Measurements from ENCODE around the gene VWA8. TPM values are rescaled to one million over a fixed set of nuclear protein-coding genes. Genes with fewer than 3 reads are reported as not detected.

The VWA8 gene
- total RNA-seq, 4 donors from 2014 or later, result 27.7 to 47.7 (median 39.5) TPM

DNA sequence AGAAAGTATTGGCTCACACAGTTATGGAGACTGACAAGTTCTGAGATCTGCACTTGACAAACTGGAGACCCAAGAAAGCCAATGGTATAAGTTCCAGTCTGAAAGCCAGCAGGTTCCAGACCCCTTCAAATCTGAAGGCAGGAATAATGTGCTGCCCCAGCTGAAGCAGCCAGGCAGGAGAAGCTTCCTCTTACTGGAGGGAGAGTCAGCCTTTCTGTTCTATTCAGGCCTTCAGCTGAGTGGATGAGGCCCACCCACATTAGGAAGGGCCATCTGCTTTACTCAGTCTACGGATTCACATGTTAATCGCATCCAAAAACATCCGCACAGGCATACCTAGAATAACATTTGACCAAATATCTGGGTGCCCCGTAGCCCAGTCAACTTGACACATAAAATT is 8.2 kb upstream of the VWA8 start:
- Histone ChIP-seq H3K4me3 (no peak overlapping the region), H3K36me3 (no peaks in the 10 kb centered on the region), H3K27ac (no peak overlapping the region), H3K9me3 (no peaks in the 10 kb centered on the region), H3K4me1 (no peaks in the 10 kb centered on the region), H3K27me3 (no peaks in the 10 kb centered on the region)
- no peak for DNase-seq
- TF ChIP-seq, protein P1, sequence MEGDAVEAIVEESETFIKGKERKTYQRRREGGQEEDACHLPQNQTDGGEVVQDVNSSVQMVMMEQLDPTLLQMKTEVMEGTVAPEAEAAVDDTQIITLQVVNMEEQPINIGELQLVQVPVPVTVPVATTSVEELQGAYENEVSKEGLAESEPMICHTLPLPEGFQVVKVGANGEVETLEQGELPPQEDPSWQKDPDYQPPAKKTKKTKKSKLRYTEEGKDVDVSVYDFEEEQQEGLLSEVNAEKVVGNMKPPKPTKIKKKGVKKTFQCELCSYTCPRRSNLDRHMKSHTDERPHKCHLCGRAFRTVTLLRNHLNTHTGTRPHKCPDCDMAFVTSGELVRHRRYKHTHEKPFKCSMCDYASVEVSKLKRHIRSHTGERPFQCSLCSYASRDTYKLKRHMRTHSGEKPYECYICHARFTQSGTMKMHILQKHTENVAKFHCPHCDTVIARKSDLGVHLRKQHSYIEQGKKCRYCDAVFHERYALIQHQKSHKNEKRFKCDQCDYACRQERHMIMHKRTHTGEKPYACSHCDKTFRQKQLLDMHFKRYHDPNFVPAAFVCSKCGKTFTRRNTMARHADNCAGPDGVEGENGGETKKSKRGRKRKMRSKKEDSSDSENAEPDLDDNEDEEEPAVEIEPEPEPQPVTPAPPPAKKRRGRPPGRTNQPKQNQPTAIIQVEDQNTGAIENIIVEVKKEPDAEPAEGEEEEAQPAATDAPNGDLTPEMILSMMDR (IDR thresholded peaks at IDR 0.05), result no peak
- TF ChIP-seq POLR2A (IDR thresholded peaks at IDR 0.05), result no peak

DNA sequence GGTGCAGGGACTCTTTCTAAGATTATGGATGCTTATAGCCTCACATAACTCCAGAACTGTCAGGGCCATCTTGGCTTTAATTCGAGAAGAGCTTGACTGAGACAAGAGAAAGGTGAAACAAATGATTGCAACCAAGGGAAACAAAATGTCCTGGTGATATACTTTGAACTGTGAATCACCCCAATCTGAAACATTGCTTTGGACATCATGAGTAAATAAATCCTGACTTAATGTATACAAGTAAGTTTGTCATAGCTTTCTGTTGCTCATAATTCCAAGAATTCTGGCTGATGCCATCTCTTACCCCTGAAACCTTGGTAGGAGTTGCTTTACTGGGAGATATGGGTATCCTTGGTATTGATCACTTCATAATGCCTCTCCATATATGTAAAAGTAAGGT is 5.8 kb upstream of the VWA8 start:
- peaks cover 0 to 2% (median 0%) of the 10 kb centered on the region in 4 donors for H3K4me1 ChIP-seq
- no peak overlapping the region for H3K27ac ChIP-seq
- H3K9me3 ChIP-seq, result no peaks in the 10 kb centered on the region
- no peak for DNase-seq
- H3K36me3 ChIP-seq, result no peaks in the 10 kb centered on the region
- TF ChIP-seq, protein P1 (IDR thresholded peaks at IDR 0.05), result no peak
- TF ChIP-seq POLR2A (IDR thresholded peaks at IDR 0.05), result no peak
- no peaks in the 10 kb centered on the region for H3K27me3 ChIP-seq
- no peak overlapping the region for H3K4me3 ChIP-seq

DNA sequence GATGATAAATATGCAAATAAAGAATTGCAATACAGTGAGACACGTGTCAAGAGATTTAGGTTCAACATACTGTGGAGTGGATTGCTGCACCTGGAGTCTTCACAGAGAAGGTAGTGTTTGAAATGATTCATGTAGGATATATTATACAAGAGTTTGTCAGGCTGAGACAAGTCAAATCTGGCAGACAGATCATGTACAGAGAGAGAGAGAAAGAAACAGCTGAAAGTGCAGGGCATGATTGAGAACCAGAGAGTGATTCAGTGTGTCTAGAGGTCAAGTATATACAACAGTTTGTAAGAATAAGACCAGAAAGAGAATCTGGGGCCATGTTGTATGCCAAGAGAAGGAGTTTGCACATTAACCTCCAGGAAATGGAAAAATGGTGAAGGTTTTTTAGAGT is 2.1 kb upstream of the VWA8 start:
- H3K27ac ChIP-seq, result no peak overlapping the region
- peaks cover 0 to 5% (median 1%) of the 10 kb centered on the region in 4 donors for H3K4me1 ChIP-seq
- no peaks in the 10 kb centered on the region for H3K27me3 ChIP-seq
- no peaks in the 10 kb centered on the region for H3K36me3 ChIP-seq
- no peak overlapping the region for H3K4me3 ChIP-seq
- TF ChIP-seq, protein P1 (IDR thresholded peaks at IDR 0.05), result no peak
- no peak for TF ChIP-seq POLR2A (IDR thresholded peaks at IDR 0.05)
- H3K9me3 ChIP-seq, result no peaks in the 10 kb centered on the region
- no peak for DNase-seq

DNA sequence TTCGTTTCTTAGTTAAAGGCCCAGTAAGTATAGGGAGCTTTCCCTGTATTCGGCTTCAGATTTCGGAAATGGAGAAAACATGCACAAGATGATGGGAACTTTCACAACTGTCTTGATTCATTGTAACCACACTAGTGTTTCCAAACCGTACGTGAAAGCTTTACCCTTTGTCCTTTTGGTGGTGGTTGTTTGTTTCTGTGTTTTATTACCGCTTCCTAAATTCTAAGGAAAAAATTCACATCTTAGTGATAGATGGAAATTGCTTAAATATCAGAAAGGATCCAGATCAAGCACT is 504 bp upstream of the VWA8 start:
- H3K4me3 ChIP-seq, result peak overlapping the region; percentile 87 to 96 (median 90)
- H3K36me3 ChIP-seq, result no peaks in the 10 kb centered on the region
- H3K9me3 ChIP-seq, result no peaks in the 10 kb centered on the region
- peaks cover 0 to 5% (median 1%) of the 10 kb centered on the region in 4 donors for H3K4me1 ChIP-seq
- no peaks in the 10 kb centered on the region for H3K27me3 ChIP-seq
- no peak for DNase-seq
- TF ChIP-seq, protein P1 (IDR thresholded peaks at IDR 0.05), result no peak
- TF ChIP-seq POLR2A (IDR thresholded peaks at IDR 0.05), result no peak
- H3K27ac ChIP-seq, result peak overlapping the region; percentile 75 to 84 (median 81)

DNA sequence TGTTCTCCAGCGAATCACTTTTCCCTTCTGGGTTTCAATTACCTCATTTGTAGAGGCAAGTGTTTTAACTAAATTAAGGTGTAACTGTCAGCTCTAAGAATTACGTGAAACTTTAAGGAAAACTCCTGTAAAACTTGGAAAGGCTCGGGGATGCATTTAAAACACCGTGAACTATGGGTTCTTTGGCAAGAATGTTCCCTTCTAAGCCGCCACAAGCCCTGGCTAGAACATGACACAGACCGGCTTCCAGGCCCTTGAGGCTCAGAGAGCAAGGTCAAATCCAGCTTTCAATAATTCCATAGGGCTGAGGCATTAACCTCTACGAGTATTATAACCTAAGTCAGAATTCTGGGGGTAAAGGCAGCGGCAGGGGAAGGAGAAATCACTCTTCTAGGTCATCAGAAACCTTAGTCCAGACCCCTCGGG is 685 bp downstream of the VWA8 start:
- no peaks in the 10 kb centered on the region for H3K36me3 ChIP-seq
- TF ChIP-seq, protein P1 (IDR thresholded peaks at IDR 0.05), result no peak
- no peak for TF ChIP-seq POLR2A (IDR thresholded peaks at IDR 0.05)
- no peaks in the 10 kb centered on the region for H3K9me3 ChIP-seq
- no peaks in the 10 kb centered on the region for H3K27me3 ChIP-seq
- peak overlapping the region; percentile 87 to 96 (median 90) for H3K4me3 ChIP-seq
- peak overlapping the region; percentile 75 to 84 (median 81) for H3K27ac ChIP-seq
- DNase-seq, result peak in 2 of 3 donors; percentile 48 to 53
- H3K4me1 ChIP-seq, result peaks cover 0 to 5% (median 1%) of the 10 kb centered on the region in 4 donors

DNA sequence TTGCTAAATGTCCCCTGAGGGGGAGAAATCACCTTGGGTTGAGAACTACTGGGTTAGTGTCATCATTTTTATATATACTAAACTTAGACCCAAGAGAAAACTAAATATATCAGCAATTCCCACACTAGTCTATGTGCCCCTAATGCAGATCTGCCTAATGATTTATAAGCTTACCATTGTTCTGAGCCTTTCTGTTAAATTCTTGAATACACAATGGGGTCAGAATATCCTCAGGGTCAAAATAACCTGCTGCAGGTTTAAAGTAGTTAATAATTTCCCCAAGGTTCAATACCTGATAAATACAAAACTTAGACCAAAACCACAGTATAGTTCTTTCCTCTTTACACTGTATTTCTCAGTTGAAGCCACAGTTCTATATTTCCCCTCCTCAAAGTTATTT is 4.6 kb downstream of the VWA8 start:
- H3K27me3 ChIP-seq, result no peaks in the 10 kb centered on the region
- H3K9me3 ChIP-seq, result no peaks in the 10 kb centered on the region
- DNase-seq, result no peak
- TF ChIP-seq, protein P1 (IDR thresholded peaks at IDR 0.05), result no peak
- TF ChIP-seq POLR2A (IDR thresholded peaks at IDR 0.05), result no peak
- H3K4me1 ChIP-seq, result peaks cover 0 to 5% (median 0%) of the 10 kb centered on the region in 4 donors
- H3K36me3 ChIP-seq, result no peaks in the 10 kb centered on the region
- no peak overlapping the region for H3K27ac ChIP-seq
- no peak overlapping the region for H3K4me3 ChIP-seq
